KG1 (cell line): ENCODE results near the gene MAPK10.
"Not testable (repeated sequence)": the region's sequence is repeated elsewhere in the genome, so short reads cannot be mapped to it uniquely, and the experiment has no call there.

Source experiments
- DNase-seq: peaks from one replicate; lab custom pipeline; 2025; lab: John Stamatoyannopoulos, UW

Gene MAPK10

GRCh38 chr4:86036736-86037135 lies 323.1 kb downstream of the MAPK10 start:
- no peak for DNase-seq

DNA sequence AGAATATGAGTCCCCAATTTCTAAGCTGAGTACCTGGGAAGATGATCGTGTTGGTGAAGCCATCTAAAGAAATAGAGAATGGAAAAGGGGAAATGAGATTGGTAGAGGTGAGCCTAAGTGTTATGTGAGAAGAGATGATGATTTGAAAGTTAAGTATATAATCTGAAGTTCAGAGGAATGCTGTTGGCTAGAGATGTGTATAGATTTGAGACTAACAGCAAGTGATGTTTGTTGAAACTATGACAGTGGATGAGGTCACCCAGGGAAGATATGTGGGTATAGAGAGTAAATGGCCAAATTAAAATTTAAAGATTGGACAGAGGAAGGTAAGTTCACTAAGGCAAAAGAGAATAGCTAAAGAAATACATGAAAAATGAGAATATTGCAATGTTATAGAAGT lies 324.2 kb downstream of the MAPK10 start:
- no peak for DNase-seq

- DNase-seq, result no peak
Measured at GRCh38 chr4:86034616-86035015, 325.2 kb downstream of the MAPK10 start.

GRCh38 chr4:86033171-86033570 lies 326.7 kb downstream of the MAPK10 start:
- peak; percentile 54 for DNase-seq

DNA sequence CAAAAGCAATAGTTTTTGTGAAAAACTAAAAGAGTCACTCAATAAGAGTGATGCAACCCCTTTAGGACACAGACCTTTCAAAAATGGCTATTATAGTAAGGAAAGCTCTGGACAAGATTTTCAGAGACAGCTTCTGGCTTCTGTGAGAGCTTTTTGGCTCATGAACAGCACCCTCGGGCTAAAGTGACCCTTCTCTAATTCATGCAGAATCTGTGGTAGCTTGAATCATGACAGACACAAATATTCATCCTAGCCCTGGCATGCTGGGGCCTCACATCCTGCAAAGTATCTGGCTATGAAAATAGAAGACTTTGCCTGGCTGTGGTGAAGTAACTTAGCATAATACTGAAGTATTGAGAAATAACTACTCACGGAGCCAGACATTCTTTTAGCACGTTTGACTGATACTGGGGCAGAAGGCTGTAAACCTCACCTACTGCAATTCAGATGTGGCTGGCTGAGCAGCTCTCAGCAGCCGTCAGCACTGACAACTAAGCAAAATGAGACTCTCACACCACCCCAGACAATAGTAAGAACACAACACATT lies 327.3 kb downstream of the MAPK10 start:
- peak; percentile 55 for DNase-seq

DNA sequence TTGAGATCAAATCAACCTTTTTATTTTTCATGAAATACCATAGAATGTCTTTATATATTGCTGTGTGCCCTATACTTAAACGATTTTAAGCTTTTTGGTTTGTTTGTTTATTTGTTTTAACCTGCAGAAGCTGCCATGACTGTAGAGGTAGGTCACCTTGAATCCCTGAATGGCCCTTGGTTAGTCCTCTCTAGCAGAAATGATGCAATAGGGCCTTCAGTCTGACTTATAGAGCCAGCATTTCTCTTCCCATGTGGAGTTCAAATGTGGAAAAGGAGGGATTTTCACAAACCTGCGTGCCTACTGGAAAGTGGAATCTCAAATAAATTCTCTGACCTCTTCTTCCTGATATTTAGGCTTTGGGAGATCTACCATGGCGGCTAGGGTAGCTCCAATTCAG lies 327.9 kb downstream of the MAPK10 start:
- no peak for DNase-seq

DNA sequence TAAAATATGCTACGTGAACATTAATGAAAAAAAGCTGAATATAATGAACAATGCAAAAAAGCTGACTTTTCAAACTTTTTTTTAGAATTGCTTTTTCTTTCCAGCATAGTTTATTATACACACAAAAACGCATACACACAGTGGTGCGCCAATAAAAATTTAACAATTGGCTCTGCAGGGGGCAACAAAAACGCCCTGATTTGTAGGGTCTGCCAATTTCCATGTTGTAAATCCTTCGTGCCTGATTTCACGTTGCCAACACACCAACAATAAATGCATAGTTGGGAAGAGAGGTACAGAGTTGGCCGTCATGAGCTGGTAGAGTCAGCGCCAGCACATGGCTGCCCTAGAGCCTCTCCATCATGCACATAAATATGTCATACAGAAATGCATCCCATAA lies 333.1 kb downstream of the MAPK10 start:
- no peak for DNase-seq

DNA sequence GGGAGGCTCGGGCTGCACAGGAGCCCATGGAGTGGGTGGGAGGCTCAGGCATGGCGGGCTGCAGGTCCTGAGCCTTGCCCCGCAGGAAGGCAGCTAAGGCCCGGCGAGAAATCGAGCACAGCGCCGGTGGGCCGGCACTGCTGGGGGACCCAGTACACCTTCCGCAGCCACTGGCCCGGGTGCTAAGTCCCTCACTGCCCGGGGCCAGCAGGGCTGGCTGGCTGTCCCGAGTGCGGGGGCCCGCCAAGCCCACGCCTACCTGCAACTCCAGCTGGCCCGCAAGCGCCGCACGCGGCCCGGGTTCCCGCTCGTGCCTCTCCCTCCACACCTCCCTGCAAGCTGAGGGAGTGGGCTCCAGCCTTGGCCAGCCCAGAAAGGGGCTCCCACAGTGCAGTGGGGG lies 338.2 kb downstream of the MAPK10 start:
- not testable (repeated sequence) for DNase-seq

DNA sequence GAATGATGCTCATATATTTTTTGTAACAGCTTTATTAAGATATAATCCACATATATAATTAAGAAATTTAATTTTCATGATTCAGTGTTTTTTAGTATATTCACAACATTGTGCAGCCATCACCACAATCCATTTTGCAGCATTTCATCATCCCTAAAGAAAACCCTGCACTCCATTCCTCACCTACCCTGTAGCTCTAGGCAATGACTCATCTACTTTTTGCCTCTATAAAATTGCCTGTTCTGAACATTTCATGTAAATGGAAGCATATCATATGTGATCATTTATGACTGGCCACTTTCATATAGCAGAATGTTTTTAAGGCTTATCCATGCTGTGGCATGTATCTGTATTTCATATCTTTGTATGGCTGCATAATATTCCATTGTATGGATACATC lies 339.9 kb downstream of the MAPK10 start:
- DNase-seq, result no peak

DNA sequence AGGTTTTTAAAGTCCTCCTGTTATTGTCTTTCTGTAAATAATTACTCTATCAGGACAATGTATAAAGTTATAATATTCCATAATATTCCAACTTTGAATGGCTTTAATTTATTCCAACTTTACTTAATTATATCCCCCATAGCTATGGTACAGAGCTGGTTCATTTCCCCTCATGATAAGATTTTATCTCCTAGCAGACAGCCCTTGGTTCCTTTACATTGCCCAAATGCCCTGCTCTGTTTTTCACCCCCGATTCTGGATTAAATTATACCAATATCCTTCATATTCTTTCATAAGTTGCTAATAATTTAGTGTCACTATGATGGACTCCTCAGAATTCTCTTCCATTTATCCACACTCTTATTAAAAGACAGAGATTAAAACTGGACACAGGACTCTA lies 340.5 kb downstream of the MAPK10 start:
- DNase-seq, result no peak

DNA sequence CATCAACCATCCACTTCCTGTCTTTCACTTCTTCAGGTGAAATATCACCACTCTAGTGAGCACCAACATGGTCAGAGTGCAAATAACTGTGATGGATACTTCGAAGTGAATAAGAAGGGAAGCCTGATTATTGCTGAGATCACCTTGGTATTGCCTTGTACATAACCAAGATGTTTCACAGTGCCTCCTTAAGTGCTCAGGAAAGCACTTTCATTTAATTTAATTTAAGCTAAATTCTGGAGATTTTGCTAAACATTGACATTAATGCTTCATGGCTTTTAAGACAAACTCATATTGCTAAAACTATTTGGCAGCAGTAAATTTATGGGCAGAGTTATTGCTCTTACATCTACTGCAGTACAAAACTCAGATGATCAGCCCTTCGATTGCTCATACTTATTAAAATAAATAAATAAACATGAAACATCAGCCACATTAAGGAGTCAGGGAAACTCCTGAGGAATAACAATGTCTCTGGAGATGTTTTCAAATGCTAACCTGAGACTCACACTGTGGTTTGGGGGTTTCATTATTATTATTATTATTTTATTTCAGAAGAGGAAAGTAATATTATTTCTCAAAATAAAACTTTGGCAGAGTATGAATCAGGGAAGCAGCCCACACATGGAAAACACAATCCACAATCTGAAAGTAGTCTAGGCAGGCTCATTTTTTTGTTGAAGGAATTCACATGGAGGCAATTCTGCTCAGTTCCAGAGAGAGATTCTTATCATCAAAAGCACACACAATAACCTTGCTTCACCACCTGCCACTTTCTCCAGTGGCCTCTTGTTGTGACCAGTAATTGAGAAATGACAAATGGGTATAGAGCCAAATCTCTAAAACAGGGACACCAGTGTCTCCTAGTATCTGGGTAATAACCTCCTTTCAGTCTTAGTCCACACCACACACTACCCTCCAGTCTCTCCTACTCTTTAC lies 344.2 kb downstream of the MAPK10 start:
- no peak for DNase-seq

DNA sequence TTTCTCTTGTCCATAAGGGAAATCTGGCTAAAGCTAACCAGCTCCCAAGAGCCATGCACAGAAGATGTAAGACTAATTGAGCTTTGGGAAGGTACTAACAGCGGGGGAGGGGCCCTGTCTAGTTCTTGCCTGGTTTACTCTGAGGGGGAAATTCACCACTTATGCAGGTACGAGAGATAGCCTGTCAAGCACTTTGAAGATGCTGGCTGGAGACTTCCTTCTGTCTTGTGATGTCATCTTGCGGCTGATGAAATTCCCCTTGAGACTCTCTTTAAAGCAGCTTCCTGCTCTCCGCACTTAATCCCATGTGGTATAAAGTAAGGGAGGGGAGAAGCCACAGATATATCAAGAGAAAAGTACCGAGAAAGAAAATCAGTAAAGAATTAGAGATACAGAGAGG lies 345.3 kb downstream of the MAPK10 start:
- no peak for DNase-seq

GRCh38 chr4:86013621-86014020 lies 346.2 kb downstream of the MAPK10 start:
- DNase-seq, result no peak

GRCh38 chr4:86011117-86011516 lies 348.7 kb downstream of the MAPK10 start:
- no peak for DNase-seq

DNA sequence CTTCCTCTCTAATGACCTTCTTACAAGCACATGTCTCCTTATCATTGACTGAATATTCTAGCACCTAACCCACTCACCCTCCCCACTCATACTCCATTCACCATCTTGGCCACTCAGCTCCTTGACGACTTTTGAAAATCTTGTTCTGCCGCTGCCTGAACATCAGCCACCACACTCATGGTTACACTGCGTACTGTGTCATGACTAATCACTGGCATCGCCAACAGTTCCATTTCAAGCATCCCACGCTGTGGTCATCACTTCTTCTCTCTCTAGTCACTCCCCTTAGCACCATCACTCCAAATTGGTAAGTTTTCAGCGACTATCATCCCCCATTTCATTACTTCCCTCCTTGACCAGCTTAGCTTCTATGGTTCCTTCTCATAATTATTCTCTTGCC lies 352.8 kb downstream of the MAPK10 start:
- DNase-seq, result no peak

DNA sequence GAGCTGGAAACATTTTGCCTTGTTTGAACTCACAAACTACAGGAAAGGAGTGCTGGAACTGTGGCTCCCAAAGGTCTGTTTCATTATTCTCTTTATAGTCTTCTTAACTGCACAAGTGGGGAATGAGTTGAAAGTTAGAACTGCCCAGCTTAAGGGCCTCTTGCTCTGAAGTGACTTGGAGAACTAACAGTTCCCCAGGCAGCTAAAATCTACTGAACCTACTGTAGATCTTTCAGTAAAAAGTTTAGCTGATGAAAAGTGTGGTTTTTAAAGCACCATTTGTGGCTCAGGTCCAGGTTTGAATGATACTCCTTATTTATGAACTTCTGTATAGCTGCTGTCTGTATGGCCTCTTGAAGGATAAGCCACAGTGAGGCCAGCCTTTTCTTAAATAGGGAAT lies 353.8 kb downstream of the MAPK10 start:
- no peak for DNase-seq

GRCh38 chr4:86004030-86004429 lies 355.8 kb downstream of the MAPK10 start:
- no peak for DNase-seq

GRCh38 chr4:86001591-86001990 lies 358.3 kb downstream of the MAPK10 start:
- DNase-seq, result no peak

- no peak for DNase-seq
Measured at GRCh38 chr4:85995361-85995760, 364.5 kb downstream of the MAPK10 start.

GRCh38 chr4:85994576-85994975 lies 365.3 kb downstream of the MAPK10 start:
- DNase-seq, result no peak

- DNase-seq, result no peak
Measured at GRCh38 chr4:85993641-85994040, 366.2 kb downstream of the MAPK10 start.

DNA sequence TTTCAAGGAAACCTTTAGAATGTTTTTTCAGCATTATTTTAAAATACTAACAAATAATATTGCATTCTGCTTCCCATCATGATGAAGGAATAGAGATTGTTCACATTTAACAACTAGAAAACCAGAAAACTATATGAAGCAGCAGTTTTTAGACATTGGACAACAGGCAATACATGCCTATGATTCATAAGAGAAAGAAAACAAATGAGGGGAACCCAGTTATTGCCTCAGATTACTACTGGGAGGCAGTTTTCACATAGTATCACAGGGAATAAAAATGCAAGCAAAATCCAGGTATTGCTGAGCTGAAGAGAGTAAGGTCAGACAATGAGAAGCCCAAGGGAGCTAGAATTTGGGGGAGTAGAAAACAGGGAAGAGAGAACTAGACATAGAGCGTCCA lies 373.6 kb downstream of the MAPK10 start:
- DNase-seq, result no peak

DNA sequence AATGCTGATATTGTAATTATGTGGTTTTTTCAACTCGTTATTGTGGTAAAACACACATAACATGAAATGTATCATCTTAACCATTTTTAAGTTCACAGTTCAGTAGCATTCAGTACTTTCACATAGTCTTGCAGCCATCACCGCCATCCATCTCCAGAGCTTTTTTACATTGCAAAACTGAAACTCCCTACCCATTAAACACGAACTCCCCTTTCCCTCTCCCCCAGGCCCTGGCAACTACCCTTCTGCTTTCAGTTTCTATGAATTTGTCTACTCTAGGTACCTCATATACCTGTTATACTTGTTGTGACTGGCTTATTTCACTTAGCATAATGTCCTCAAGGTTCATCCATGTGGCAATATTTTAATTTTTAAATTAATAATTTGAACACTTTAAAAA lies 380.6 kb downstream of the MAPK10 start:
- no peak for DNase-seq

GRCh38 chr4:85970535-85970934 lies 389.3 kb downstream of the MAPK10 start:
- DNase-seq, result no peak
